GM18526 (cell line): ENCODE results near the gene ZFP69B.

ENCODE experiments used
- POLR2A ChIP-seq: IDR thresholded peaks from 3 replicates; pipeline ENCODE4 v1.6.1; 2011; ENCODE audit not compliant: insufficient read length; ENCODE audit errors: extremely low read depth

The ZFP69B gene

GRCh38 chr1:40449684-40450494 is at the start of gene ZFP69B:
TSS of gene ZFP69B (plus strand) at chr1:40450476. CDS start at chr1:40450962, 486 bp downstream.
- peak; percentile 73 for TF ChIP-seq POLR2A

- no peak for TF ChIP-seq POLR2A
Measured at GRCh38 chr1:40401473-40402201, 48.6 kb upstream of the ZFP69B start.

GRCh38 chr1:40404670-40405462 is 45.4 kb upstream of the ZFP69B start:
- TF ChIP-seq POLR2A: no peak

GRCh38 chr1:40405812-40406211 is 44.5 kb upstream of the ZFP69B start:
- TF ChIP-seq POLR2A: no peak

GRCh38 chr1:40407453-40407852 is 42.8 kb upstream of the ZFP69B start:
- TF ChIP-seq POLR2A: no peak

- TF ChIP-seq POLR2A: no peak
Measured at GRCh38 chr1:40409467-40409866, 40.8 kb upstream of the ZFP69B start.

- no peak for TF ChIP-seq POLR2A
Measured at GRCh38 chr1:40411294-40411693, 39.0 kb upstream of the ZFP69B start.

- no peak for TF ChIP-seq POLR2A
Measured at GRCh38 chr1:40411843-40412242, 38.4 kb upstream of the ZFP69B start.

- no peak for TF ChIP-seq POLR2A
Measured at GRCh38 chr1:40413527-40414252, 36.6 kb upstream of the ZFP69B start.

- TF ChIP-seq POLR2A: no peak
Measured at GRCh38 chr1:40414331-40414730, 35.9 kb upstream of the ZFP69B start.

- no peak for TF ChIP-seq POLR2A
Measured at GRCh38 chr1:40416709-40417108, 33.6 kb upstream of the ZFP69B start.

- TF ChIP-seq POLR2A: no peak
Measured at GRCh38 chr1:40421431-40422384, 28.6 kb upstream of the ZFP69B start.

GRCh38 chr1:40422630-40423263 is 27.5 kb upstream of the ZFP69B start:
- TF ChIP-seq POLR2A: no peak

- no peak for TF ChIP-seq POLR2A
Measured at GRCh38 chr1:40423264-40423642, 27.0 kb upstream of the ZFP69B start.
